Endothelial cell of umbilical vein (primary cell): ENCODE results near the gene RIC1. TPM values are rescaled to one million over a fixed set of nuclear protein-coding genes. Genes with fewer than 3 reads are reported as not detected.

ENCODE experiments used
- BruUV-seq: library from RNA; stranded (reverse); fragments of 400-500 nt; replicated peaks from 2 replicates; lab custom pipeline; 2021; lab: Mats Ljungman, UMichigan
- CTCF ChIA-PET: fragments of 300-600, 350-600 bp; sonication (Branson Sonifier 250); formaldehyde crosslinking; loops from one replicate; lab custom pipeline; 2021; ENCODE audit warnings: antibody characterized with exemption, inconsistent platforms; lab: Charles Lee
- POLR2A ChIA-PET: fragments of 300-600, 350-600 bp; sonication (Branson Sonifier 250); formaldehyde crosslinking; loops from one replicate; lab custom pipeline; 2021; ENCODE audit warnings: antibody characterized with exemption, inconsistent platforms; lab: Charles Lee
- DNase-seq: peaks from one replicate; pipeline ENCODE4 v3.0.0-alpha.2; 2011; ENCODE audit warnings: low read depth, low spot score
- FAIRE-seq: peaks from 2 replicates; lab custom pipeline; 2011; peaks lifted over from hg19 to GRCh38; lab: Jason Lieb, UNC
- H2AFZ ChIP-seq: 2 replicates; pipeline ENCODE4 v1.6.0; 2012; ENCODE audit warnings: low read depth, low read length, control low read depth, inconsistent platforms
- H3K27ac ChIP-seq: 2 replicates; pipeline ENCODE4 v1.5.1; 2011; ENCODE audit warnings: low read depth, mild to moderate bottlenecking, control low read depth, low read length, moderate library complexity; ENCODE audit not compliant: insufficient read depth
- H3K27me3 ChIP-seq, 2 experiments: 2 replicates each; pipeline versions ENCODE4 v1.6.0 to v1.6.1; 2011; ENCODE audit warnings: low read length in 2 of 2, mixed read lengths in 1 of 2; ENCODE audit not compliant: control insufficient read depth in 2 of 2, insufficient read depth in 2 of 2
- H3K36me3 ChIP-seq, 2 experiments: 2 replicates in 1 of 2; 3 replicates in 1 of 2; pipeline ENCODE4 v1.5.1; 2011; ENCODE audit warnings: low read length in 2 of 2, mild to moderate bottlenecking in 1 of 2, moderate library complexity in 1 of 2; ENCODE audit not compliant: control insufficient read depth in 2 of 2, insufficient read depth in 2 of 2; ENCODE audit errors: extremely low read depth in 1 of 2
- H3K4me1 ChIP-seq: 3 replicates; pipeline ENCODE4 v1.5.1; 2011; ENCODE audit warnings: mild to moderate bottlenecking, low read length; ENCODE audit not compliant: control insufficient read depth, insufficient read depth; ENCODE audit errors: extremely low read depth
- H3K4me2 ChIP-seq: 2 replicates; pipeline ENCODE4 v1.6.1; 2011; ENCODE audit warnings: low read length, control low read depth, mixed read lengths; ENCODE audit not compliant: insufficient read depth
- H3K4me3 ChIP-seq, 3 experiments: fragments of 200-600 bp in 1 of 3; sonication (generic), shearing (Covaris generic) in 1 of 3; replicated peaks in 1 of 3; 2 replicates each; pipeline ENCODE4 v1.5.1; 2011 to 2016; ENCODE audit warnings: control low read depth in 3 of 3, low read length in 3 of 3, mild to moderate bottlenecking in 2 of 3, inconsistent platforms in 1 of 3, low read depth in 1 of 3, moderate library complexity in 1 of 3; ENCODE audit not compliant: insufficient read depth in 1 of 3
- H3K79me2 ChIP-seq: 2 replicates; pipeline ENCODE4 v1.6.0; 2012; ENCODE audit warnings: low read length, inconsistent platforms; ENCODE audit not compliant: control insufficient read depth, insufficient read depth
- H3K9ac ChIP-seq: replicated peaks from 2 replicates; pipeline ENCODE3; 2011; ENCODE audit warnings: low read length, control low read depth; ENCODE audit not compliant: insufficient read depth; ENCODE audit errors: extremely low read depth
- H3K9me1 ChIP-seq: replicated peaks from 3 replicates; pipeline ENCODE4 v1.6.0; 2011; ENCODE audit warnings: mild to moderate bottlenecking, low read length; ENCODE audit not compliant: control insufficient read depth, insufficient read depth; ENCODE audit errors: extremely low read depth
- H3K9me3 ChIP-seq: replicated peaks from 2 replicates; pipeline ENCODE4 v1.5.1; 2012; ENCODE audit warnings: low read length, inconsistent platforms; ENCODE audit not compliant: control insufficient read depth, insufficient read depth
- H4K20me1 ChIP-seq: replicated peaks from 2 replicates; pipeline ENCODE3; 2011; ENCODE audit warnings: mild to moderate bottlenecking, low read length; ENCODE audit not compliant: control insufficient read depth, insufficient read depth; ENCODE audit errors: extremely low read depth
- CTCF ChIP-seq, 2 donors: IDR thresholded peaks; 1 replicate in 1 of 2; 2 replicates in 1 of 2; pipeline ENCODE4 v1.5.1; 2011; ENCODE audit warnings: low read length in 2 of 2, mild to moderate bottlenecking in 2 of 2, moderate library complexity in 2 of 2, control low read depth in 1 of 2, inconsistent platforms in 1 of 2, low read depth in 1 of 2; ENCODE audit not compliant: insufficient read depth in 1 of 2; ENCODE audit errors: extremely low read depth in 1 of 2
- EZH2 ChIP-seq: IDR thresholded peaks from 2 replicates; pipeline ENCODE4 v1.6.1; 2012; ENCODE audit warnings: borderline replicate concordance, low read depth, mild to moderate bottlenecking, moderate library complexity, low read length, inconsistent platforms; ENCODE audit not compliant: severe bottlenecking
- FOS ChIP-seq: IDR thresholded peaks from 2 replicates; pipeline ENCODE4 v1.6.1; 2011; ENCODE audit warnings: mild to moderate bottlenecking, low read length, moderate library complexity, borderline replicate concordance; ENCODE audit not compliant: insufficient read depth
- GATA2 ChIP-seq: IDR thresholded peaks from 2 replicates; pipeline ENCODE4 v1.7.0; 2011; ENCODE audit warnings: low read depth, mild to moderate bottlenecking, moderate library complexity, mixed read lengths, low read length; ENCODE audit not compliant: insufficient read length, insufficient read depth
- JUN ChIP-seq: IDR thresholded peaks from 2 replicates; pipeline ENCODE4 v1.6.1; 2011; ENCODE audit warnings: borderline replicate concordance, low read depth; ENCODE audit not compliant: insufficient read length, insufficient read depth
- MYC ChIP-seq: IDR thresholded peaks from one replicate; pipeline ENCODE4 v1.6.1; 2011; ENCODE audit warnings: mild to moderate bottlenecking, low read depth, low read length
- POLR2A ChIP-seq: IDR thresholded peaks from 2 replicates; pipeline ENCODE4 v1.6.1; 2012; ENCODE audit warnings: low read depth, mild to moderate bottlenecking, control low read depth, low read length
- POLR2AphosphoS5 ChIP-seq: IDR thresholded peaks from 2 replicates; pipeline ENCODE4 v1.6.1; 2012; ENCODE audit warnings: low read depth, mild to moderate bottlenecking, control low read depth, low read length, moderate library complexity; ENCODE audit not compliant: insufficient read depth
- dilution Hi-C: fragments of 300-500 bp; cut with MboI; formaldehyde crosslinking; loops from one replicate; pipeline ENCODE4 v1.15.0; 2019; ENCODE audit warnings: low sequenced_read_pairs; ENCODE audit not compliant: extremely low pct_ligation_motif_present
- intact Hi-C: fragments of 100-400 bp; cut with micrococcal nuclease; formaldehyde crosslinking; loops from one replicate; pipeline ENCODE4 v1.10.0; 2022
- polyA plus RNA-seq, 4 experiments: library from polyadenylated mRNA; depleted of rRNA in 3 of 4; stranded (reverse) in 3 of 4; unstranded in 1 of 4; fragments of >200 nt; gene quantifications; 2 replicates each; pipeline versions ENCODE4 v1.2.1 to v1.2.3, GENCODE V29; 2011 to 2012; ENCODE audit warnings: missing spikeins in 1 of 4
- total RNA-seq: library from RNA; stranded (reverse); gene quantifications from 2 replicates; pipeline ENCODE4 v1.2.3, GENCODE V29; 2021

The RIC1 gene
- total and polyA plus RNA-seq, 2 donors (not counting 3 experiments of a cell fraction or from before 2014, with no cell fraction given), result 14.0 to 23.5 TPM

DNA sequence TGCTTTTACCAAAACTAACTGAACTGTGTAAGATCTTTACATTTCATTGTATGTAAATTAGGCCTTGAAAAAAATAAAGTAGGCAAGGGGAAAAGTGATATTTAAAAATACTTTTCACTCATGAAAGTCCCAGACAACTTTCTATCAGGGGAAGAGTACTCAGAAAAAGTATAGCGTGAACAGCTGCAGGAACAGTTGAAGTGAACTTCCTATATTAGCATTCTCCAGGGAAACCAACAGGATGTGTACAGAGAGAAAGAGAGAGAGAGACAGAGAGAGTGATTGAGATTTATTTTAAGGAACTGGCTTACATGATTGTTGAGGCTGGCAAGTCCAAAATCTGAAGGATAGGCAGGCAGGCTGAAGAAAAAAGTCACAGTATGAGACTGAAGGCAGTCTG, 162.0 kb downstream of the RIC1 start:
- no peak for TF ChIP-seq FOS
- TF ChIP-seq MYC, result no peak
- no peak for TF ChIP-seq POLR2AphosphoS5
- TF ChIP-seq POLR2A, result no peak
- no peak for TF ChIP-seq JUN
- no peak for TF ChIP-seq GATA2
- TF ChIP-seq EZH2, result no peak
- TF ChIP-seq CTCF (IDR thresholded peaks at IDR 0.05; ENCODE audit: extremely low read depth in 1 of 2, insufficient read depth in 1 of 2, low read depth in 1 of 2, low read length in 2 of 2), result no peak

More for the DNA sequence above, 162.0 kb downstream of the RIC1 start:
- no peaks in the 10 kb centered on the region for H4K20me1 ChIP-seq
- H3K27me3 ChIP-seq, result no peaks in the 10 kb centered on the region
- no peak overlapping the region for H3K4me3 ChIP-seq
- dilution Hi-C loops, result no loop called here
- H2AFZ ChIP-seq, result no peak overlapping the region
- BruUV-seq, result no TSS peak
- H3K36me3 ChIP-seq, result peaks cover 0 to 8% of the 10 kb centered on the region in 2 experiments
- intact Hi-C loops, result loop anchor here (10.0 kb wide), 1 partner anchor 404 kb away; no protein-coding TSS in a partner anchor
- ChIA-PET POLR2A (no interaction called here), CTCF (no interaction called here)
- H3K79me2 ChIP-seq, result no peaks in the 10 kb centered on the region
- FAIRE-seq (no peak), DNase-seq (no peak)
- H3K9me3 ChIP-seq, result no peaks in the 10 kb centered on the region
- H3K9me1 ChIP-seq, result no peaks in the 10 kb centered on the region
- H3K4me1 ChIP-seq, result peaks cover 7% of the 10 kb centered on the region
- no peak overlapping the region for H3K4me2 ChIP-seq
- no peak overlapping the region for H3K27ac ChIP-seq
- no peak overlapping the region for H3K9ac ChIP-seq
